ENCODE results near the gene CADM4. TPM values are rescaled to one million over a fixed set of nuclear protein-coding genes. Genes with fewer than 3 reads are reported as not detected.

The CADM4 gene
- total and polyA plus RNA-seq, 9 of the 15 experiments (the other 6 are each of a cell fraction or from before 2014, with no cell fraction given), result 0.03 to 4.6 (median 1.3) TPM

DNA sequence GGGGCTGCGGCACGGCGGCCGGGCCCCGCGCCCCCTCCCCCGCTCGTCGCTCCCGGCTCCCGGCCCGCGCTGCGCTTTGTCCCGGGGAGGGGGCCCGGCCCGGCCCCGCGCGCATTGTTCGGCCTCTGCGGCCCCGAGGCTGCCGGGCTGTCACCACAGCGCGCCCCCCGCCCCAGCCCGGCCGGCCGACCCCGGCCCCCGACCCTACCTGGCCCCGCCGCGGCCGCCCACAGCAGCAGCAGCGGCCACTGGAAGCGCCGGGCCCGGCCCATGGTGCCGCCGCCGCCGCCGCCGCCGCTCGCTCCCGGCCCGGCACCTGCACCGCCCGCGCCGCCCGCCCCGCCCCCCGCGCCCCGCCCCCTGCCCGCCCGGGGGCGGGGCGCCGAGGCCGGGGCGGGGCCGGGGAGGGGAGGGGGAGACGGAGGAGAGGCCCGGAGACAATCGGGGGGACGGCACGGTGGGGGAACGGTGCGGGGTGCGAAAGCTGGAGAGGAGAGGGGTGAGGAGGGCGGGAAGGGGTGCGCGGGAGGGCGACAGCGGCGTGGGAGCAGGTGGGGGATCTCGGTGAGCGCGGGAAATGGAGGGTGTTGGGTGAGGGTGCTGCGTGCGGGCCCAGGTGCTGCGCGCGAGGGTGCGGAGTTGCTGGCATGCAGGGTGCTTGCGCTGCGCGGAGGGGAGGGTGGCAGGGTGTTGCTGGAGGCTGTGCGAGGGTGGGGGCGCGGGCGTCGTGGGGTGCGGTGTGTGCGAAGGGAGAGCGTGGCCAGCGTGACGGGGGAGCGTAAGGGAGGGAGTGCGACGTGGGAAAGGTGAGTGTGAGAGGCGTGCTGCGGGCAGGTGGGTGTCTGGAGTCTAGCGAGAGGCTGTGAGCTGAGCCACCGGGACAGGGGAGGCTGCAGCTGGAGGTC, at the start of gene CADM4 (continued):
- TF ChIP-seq, protein P1, sequence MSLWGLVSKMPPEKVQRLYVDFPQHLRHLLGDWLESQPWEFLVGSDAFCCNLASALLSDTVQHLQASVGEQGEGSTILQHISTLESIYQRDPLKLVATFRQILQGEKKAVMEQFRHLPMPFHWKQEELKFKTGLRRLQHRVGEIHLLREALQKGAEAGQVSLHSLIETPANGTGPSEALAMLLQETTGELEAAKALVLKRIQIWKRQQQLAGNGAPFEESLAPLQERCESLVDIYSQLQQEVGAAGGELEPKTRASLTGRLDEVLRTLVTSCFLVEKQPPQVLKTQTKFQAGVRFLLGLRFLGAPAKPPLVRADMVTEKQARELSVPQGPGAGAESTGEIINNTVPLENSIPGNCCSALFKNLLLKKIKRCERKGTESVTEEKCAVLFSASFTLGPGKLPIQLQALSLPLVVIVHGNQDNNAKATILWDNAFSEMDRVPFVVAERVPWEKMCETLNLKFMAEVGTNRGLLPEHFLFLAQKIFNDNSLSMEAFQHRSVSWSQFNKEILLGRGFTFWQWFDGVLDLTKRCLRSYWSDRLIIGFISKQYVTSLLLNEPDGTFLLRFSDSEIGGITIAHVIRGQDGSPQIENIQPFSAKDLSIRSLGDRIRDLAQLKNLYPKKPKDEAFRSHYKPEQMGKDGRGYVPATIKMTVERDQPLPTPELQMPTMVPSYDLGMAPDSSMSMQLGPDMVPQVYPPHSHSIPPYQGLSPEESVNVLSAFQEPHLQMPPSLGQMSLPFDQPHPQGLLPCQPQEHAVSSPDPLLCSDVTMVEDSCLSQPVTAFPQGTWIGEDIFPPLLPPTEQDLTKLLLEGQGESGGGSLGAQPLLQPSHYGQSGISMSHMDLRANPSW (CRISPR knock-in tag; IDR thresholded peaks at IDR 0.05), result no peak
- TF ChIP-seq, protein P2, sequence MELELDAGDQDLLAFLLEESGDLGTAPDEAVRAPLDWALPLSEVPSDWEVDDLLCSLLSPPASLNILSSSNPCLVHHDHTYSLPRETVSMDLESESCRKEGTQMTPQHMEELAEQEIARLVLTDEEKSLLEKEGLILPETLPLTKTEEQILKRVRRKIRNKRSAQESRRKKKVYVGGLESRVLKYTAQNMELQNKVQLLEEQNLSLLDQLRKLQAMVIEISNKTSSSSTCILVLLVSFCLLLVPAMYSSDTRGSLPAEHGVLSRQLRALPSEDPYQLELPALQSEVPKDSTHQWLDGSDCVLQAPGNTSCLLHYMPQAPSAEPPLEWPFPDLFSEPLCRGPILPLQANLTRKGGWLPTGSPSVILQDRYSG (tag; conservative IDR thresholded peaks at IDR 0.05; ENCODE audit: low read depth), result no peak
- TF ChIP-seq ARNT (IDR thresholded peaks at IDR 0.05) (no peak), ZNF644 (tag; IDR thresholded peaks at IDR 0.05; ENCODE audit: low read depth) (no peak), KDM5B (IDR thresholded peaks at IDR 0.05; ENCODE audit: insufficient replicate concordance, low read depth, low read length) (peak; percentile 21), ZNF134 (CRISPR knock-in tag; conservative IDR thresholded peaks at IDR 0.05) (no peak), ZEB2 (IDR thresholded peaks at IDR 0.05) (no peak), ZFPM2 (CRISPR knock-in tag; IDR thresholded peaks at IDR 0.05) (no peak), CBX2 (IDR thresholded peaks at IDR 0.05; ENCODE audit: insufficient read depth, low read length, poor library complexity, severe bottlenecking) (no peak), HSF4 (CRISPR knock-in tag; IDR thresholded peaks at IDR 0.05; ENCODE audit: borderline replicate concordance) (no peak), MTA1 (IDR thresholded peaks at IDR 0.05; ENCODE audit: borderline replicate concordance) (no peak), RFX7 (CRISPR knock-in tag; IDR thresholded peaks at IDR 0.05) (no peak), CAMTA2 (CRISPR knock-in tag; conservative IDR thresholded peaks at IDR 0.05) (no peak), CHD1 (IDR thresholded peaks at IDR 0.05; ENCODE audit: low read length) (no peak), FOXK1 (CRISPR knock-in tag; IDR thresholded peaks at IDR 0.05; ENCODE audit: borderline replicate concordance) (no peak), ZNF174 (CRISPR knock-in tag; IDR thresholded peaks at IDR 0.05) (no peak), U2AF1 (optimal IDR thresholded peaks at IDR 0.05; ENCODE audit: low read depth, low read length) (no peak)
- TF ChIP-seq, protein P3, sequence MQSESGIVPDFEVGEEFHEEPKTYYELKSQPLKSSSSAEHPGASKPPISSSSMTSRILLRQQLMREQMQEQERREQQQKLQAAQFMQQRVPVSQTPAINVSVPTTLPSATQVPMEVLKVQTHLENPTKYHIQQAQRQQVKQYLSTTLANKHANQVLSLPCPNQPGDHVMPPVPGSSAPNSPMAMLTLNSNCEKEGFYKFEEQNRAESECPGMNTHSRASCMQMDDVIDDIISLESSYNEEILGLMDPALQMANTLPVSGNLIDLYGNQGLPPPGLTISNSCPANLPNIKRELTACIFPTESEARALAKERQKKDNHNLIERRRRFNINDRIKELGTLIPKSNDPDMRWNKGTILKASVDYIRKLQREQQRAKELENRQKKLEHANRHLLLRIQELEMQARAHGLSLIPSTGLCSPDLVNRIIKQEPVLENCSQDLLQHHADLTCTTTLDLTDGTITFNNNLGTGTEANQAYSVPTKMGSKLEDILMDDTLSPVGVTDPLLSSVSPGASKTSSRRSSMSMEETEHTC (IDR thresholded peaks at IDR 0.05), result no peak
- TF ChIP-seq, protein P4, sequence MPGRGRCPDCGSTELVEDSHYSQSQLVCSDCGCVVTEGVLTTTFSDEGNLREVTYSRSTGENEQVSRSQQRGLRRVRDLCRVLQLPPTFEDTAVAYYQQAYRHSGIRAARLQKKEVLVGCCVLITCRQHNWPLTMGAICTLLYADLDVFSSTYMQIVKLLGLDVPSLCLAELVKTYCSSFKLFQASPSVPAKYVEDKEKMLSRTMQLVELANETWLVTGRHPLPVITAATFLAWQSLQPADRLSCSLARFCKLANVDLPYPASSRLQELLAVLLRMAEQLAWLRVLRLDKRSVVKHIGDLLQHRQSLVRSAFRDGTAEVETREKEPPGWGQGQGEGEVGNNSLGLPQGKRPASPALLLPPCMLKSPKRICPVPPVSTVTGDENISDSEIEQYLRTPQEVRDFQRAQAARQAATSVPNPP (IDR thresholded peaks at IDR 0.05; ENCODE audit: borderline replicate concordance, insufficient read depth, insufficient read length), result no peak
- TF ChIP-seq, protein P5, sequence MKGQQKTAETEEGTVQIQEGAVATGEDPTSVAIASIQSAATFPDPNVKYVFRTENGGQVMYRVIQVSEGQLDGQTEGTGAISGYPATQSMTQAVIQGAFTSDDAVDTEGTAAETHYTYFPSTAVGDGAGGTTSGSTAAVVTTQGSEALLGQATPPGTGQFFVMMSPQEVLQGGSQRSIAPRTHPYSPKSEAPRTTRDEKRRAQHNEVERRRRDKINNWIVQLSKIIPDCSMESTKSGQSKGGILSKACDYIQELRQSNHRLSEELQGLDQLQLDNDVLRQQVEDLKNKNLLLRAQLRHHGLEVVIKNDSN (CRISPR knock-in tag; IDR thresholded peaks at IDR 0.05), result no peak
- TF ChIP-seq, protein P6, sequence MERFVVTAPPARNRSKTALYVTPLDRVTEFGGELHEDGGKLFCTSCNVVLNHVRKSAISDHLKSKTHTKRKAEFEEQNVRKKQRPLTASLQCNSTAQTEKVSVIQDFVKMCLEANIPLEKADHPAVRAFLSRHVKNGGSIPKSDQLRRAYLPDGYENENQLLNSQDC (CRISPR knock-in tag; IDR thresholded peaks at IDR 0.05), result no peak
